Iris pigment epithelial cell (primary cell): Measurements from ENCODE around the gene RAB38.
A peak's percentile ranks its signal among the peaks of the same experiment; 100 is the strongest.

Experiments used
- DNase-seq: peaks from one replicate; pipeline ENCODE4 v3.0.0-alpha.2; 2011; ENCODE audit warnings: low read depth

The RAB38 gene

DNA sequence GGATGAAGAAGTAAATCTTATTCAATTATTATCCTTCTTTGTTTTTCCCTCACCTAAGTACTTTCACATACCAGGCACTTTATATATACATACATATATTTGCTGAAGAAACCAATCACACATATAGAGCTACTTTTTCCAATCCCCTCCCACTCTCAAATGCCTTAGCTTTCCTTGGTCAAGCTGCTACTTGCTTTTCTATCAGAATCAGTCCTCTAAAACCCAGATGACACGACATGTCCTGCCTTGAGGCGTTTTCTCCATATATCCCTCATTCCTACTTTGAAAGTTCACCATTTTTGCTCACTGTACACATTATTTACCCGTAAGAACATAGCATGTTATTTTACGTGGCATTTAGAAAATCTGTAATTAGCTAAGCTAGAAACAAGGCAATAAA, 5.4 kb downstream of the RAB38 start:
- no peak for DNase-seq

DNA sequence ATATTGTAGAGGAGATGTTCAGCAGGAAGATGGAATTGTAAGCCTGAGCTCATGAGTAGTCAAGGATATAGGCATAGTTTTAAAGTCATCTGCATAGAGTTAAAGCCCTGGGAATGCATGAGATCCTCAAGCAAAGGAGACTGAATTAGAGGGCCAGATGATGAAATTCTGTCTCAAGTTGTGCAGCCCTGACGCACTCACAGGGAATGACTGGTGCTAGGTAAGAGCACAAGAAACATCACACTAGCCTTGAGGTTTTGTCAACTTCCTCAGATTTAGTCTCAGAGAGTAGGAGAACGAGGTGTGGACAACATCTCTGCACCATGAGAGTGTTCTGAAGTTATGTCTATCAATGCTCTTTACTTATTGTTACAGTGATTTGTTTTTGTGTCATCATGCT, 5.8 kb downstream of the RAB38 start:
- DNase-seq = no peak

DNA sequence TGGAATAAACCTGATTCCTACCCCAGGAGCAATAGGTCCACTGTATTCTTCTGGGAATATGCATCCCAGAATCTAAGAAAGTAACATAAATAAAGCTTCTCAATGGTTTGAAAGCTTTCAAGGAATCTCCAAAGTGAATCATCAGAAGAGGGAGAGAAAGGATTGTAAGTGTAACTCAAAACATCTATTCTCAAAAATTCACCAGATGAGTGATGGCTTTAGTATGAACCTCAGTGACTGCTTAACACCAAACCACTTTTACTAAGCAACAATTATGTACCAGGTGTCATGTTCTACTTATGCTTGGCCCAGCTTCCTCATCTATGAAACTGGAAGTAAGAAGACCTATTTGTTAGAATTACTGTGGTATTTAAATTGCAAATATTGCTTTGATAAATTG, 7.4 kb downstream of the RAB38 start:
- DNase-seq = no peak

DNA sequence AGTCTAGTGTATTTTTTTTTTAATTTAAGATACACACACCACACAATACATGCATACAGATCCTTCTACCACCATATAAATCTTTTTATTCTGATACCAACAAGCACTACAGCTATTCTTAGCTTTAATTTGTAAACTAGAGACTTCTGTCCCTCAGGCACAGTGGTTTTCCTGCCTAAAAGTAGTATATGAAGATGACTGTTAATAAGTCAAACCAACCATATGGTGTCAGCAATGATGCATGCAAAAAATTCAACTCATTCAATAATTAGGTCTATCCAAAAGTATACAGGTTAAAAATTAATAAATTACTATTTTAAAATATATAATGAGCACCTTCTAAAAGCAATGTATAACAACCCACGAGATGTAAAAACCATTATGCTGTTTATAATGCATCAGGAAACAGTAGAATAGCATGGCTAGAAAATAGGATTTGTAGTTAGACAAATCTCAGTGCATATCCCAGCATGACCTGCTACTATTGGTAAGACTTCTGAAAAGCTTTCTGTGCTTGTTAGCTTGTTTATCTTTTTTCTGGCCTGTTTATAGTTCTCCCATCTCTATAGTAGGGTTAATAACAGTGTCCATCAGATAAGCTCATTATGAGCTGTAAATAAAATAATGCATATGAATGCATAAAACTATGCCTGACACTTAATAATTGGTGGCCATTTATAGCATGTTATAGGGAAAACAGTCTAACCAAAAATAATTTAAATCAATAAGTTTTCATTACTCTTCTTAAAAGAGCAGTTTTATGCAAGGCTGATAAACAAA, 10.2 kb downstream of the RAB38 start:
- DNase-seq = no peak

DNA sequence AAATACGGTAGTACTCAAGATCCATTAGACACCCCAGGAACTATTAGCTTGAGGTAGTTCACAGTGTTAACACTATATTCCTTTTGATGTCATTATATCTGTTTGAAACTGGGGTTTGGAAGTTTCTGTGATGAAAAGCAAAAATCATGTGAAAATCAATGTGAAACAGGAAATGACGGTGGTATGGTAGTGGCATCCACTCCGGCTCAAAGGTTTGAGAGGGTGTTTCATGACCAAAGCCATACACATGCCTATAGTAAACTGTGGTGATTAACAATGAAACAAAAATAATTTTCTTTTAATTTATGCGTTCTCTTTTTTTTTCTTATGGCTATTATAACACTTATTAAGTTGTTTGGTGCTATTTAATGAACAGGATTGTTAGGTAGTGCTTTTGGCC, 10.9 kb downstream of the RAB38 start:
- no peak for DNase-seq

DNA sequence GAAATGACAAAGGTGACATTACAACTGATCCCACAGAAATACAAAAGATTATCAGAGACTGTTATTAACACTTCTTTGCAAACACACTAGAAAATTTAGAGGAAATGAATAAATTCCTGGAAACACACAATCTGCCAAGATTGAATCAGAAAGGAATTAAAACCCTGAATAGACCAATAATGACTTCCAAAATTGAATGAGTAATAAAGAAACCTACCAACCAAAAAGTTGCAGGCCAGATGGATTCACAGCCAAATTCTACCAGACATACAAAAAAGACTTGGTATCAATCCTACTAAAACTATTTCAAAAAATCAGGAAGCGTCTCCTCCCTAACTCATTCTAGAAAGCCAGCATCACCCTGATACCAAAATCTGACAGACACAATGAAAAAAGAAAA, 17.2 kb downstream of the RAB38 start:
- no peak for DNase-seq

DNA sequence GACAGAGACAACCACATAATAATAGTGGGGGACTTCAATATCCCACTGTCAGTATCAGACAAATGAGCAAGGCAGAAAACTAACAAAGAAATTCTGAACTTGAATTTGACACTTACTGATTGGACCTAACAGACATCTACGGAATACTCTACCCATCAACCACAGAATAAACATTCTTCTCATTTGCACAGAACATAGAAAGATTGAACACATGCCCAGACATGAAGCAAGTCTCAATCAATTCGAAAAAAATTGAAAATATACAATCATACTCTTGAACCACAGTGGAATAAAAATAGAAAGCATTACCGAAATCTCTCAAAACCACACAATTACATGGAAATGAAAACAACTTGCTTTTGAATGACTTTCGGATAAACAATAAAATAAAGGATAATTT, 17.9 kb downstream of the RAB38 start:
- no peak for DNase-seq

DNA sequence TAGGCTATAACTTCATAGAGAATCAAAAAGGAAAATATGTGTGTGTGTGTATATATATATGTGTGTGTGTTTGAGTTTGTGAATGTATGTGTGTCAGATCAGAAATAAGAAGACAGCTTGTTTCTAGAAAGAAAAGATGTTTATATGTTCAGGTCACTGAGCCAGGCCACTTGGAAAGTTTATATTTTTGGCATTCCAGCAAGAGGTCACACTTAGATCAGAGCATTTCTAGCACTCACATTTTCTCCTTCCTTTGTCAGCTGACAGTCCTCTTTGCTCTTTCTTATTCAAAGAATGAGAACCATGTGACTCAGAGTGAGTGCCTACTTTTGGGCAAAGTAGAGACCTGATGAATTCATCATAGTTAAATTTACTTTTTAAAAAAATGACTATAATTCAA, 22.9 kb downstream of the RAB38 start:
- DNase-seq = peak; percentile 5

DNA sequence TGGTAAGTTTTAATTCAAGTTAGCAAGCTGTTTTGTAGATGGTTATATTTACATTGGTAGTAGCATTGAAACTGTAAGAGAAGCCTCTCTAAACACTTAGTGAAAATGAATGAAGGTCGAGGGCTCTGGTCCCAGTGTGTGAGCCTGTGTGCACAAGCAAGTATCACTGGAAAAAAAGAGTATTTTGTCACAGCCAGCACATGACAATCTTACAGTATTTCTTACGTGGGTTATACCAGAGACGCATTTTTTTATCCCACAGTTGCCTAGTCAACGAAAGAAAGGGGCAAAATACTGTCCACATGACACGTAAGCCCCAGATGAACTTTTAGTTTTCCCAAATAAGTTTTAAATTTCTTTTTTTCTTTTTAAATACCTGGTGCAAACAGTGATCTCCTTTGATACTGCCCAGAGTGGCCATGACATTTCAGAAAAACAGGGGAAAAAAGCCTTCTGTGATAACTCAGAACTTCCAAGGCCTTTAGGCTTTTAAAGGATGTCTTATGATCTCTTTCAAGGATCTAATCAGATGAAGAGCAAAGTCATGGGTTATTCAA, 23.5 kb downstream of the RAB38 start:
- no peak for DNase-seq

DNA sequence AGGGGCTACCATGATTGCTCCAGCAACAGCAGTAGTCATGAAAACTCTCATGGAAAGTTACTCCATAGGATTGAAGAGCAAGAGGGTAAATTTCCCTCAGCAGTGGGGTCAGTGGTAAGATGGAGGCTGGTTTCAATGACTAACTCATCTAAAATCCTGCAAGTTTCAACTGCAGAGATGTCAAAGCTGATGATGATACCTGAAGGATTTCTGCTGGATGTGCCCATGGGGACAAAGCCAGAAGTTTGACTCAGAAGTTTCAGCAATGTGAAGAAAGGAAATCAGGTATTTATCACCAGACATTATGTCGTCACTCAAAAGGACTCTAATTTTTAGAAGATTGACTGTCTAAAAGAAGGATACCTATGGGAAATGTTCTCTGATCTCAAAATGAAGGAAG, 29.1 kb downstream of the RAB38 start:
- DNase-seq = no peak

DNA sequence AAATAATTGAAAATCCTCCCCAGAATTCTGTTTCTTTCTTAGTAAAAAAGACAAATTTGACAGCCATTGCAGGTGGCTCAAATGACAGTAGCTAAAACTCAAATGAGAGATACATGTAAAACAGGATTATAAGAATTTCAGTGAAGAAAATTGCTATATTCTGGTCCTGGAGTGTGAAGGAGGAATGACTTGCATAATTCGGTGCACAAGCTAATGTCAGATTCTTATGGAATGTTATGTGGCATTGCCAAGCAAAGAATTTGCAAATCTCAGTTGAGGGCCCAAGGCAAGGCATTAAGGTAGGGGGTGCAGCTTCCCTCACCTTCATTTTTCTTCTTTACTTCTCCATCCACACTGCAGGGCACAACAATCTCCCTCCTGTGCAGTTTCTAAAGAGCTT, 35.4 kb downstream of the RAB38 start:
- DNase-seq = no peak

DNA sequence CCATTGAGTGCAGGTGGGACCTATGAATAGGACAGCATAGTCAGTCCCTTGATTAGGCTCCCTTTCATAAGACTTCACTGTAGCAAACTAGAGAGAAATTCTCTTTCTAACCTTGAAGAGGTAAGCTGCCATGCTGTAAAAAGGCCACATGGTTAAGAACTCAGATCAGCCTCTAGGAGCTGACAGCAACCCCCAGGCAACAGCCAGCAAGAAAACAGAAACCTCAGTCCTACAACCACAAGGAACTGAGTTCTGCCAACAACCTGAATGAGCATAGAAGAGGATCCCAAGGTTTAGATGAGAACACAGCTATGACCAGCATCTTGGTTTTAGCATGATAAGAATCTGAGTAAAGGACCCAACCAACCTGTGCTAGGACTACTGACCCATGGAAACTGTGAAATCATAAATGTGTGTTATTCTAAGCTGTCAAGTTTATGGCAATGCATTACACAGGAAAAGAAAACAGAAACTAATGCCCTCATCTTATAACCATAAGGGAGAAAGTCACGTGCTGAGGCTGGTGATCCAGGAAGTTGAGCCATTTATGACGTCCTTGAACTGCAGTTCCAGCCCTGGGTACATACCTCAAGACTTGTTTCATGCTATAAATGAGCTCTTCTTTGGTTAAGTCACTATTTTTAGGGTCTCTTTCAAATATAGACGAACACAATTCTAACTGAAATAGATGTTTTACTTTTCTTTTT, 43.3 kb downstream of the RAB38 start:
- peak; percentile 2 for DNase-seq

DNA sequence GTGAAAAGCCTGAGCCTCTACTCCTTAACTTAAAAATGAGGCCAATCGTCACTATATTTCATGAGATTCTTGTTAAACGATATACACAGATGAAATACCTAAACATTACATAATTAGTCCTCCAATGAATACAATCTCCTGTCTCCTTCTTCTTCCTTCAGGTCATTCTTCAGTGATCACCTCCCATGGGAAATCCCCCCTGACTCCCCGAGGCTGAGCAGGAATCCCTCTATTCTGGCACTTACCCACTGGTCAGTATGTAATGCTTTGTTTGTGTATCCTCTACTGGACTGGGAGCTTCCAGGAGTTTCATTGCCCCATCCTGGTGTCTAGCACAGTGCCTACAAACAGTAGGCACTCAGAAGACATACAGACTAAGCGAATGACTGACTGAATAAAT, 52.3 kb downstream of the RAB38 start:
- DNase-seq = no peak

DNA sequence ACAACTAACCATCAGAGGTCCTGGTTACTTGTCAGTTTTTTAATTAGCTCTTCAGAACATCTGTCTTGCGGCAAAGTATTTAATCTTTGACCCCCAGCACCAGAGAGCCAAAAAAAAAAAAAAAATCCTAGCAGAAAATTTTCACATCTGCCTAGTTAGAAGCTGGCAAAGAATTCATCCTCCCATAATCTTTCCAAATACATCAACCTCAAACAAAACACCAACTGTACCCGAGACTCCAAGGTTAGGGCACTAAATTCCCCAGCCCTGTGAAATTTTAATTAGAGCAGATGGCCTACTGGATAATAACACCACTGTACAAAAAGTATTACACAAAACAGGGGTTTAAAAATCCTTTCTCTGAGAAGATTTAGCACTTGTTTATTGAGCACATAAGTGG, 55.7 kb downstream of the RAB38 start:
- no peak for DNase-seq

DNA sequence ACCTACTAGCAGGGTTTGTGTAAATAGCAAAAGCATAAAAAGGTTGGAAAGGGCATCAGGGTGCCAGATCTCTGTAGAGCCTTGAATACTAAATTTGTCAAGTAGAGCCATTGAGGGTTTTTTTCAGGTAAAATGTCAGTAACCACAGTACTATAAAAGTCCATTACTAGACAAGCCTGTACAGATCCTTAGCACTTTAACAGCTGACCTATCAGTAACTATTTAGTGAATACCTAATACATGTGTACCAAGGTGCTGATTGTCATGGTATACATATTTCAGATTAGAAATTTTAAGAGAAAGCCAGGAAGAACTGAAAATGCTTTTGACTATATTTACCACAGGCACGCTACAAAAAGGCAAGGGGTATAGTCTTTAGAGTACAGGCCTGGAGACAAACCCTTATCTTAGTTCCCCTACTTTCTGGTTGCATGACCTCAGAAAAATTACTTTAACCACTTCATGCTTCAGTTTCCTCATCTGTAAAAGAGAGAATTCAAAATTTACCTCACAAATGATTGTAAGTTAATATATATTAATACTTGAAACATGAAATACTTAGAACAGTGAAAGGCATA, 57.9 kb downstream of the RAB38 start:
- DNase-seq = no peak

DNA sequence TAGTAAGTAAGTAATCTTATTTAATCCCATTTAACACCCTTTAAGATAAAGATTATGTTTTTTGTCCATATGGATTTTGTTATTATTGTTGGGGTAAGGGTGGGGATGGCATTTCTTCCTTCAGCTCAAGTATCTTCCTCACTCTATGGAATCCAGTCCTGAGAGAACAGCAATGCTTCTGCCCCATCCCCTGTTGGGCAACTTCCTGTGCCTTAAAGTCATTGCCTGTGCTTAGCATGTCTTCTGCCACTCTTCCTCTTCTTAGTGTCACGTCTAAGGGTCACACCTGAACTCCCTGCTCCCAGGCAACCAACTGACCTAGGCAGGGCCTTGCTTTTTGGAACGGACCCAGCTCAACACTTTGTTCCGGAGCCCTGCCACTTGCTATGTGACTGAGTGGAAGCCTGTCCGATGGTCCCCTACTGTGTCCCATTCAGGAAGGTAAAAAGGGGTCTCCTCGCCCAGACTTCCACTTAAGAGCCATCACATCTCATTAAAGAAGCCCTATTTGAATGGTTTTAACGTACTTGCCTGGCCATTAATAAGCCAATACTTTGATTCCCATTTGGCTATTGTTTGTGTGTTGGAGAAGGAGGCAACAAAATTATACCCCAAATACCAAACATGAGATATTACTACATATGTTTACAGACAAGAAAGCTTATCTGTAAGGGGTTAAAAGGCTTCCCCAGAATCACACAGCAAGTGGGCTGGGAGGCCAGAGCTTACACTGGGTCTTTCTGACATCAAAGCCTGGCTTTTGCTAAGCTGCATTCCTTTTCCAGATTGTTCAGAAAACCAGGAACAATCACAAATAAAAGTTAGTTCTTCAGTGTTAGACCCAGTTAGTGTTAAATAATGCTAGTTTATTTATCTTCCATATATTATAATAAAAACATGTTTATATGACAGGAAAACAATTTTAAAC, 59.2 kb downstream of the RAB38 start:
- DNase-seq = no peak

DNA sequence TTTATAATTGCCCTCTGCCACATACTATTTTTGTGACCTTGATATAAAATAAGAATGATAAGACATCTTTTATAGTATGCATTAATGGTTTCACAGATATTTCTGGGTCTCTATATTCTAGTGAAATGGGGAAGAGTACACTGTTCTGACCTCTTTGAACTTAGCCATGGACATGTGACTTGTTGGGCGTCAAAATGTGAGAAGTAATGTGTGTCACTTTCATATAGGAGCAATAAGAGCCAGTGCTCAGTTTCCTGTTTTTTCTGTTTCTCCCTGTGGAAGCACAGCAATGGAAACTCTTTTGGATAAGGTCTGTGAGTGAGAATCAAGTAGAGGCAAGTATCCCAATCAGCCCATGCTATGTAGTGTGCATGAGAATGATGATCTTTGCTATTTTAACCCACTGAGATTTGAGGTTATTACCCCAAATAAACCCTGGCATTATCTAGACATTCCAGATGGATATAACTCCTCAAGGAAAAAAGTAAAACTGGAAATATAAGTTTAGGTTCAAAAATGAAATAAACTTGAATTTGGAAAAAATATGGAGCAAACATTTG, 60.7 kb downstream of the RAB38 start:
- no peak for DNase-seq

DNA sequence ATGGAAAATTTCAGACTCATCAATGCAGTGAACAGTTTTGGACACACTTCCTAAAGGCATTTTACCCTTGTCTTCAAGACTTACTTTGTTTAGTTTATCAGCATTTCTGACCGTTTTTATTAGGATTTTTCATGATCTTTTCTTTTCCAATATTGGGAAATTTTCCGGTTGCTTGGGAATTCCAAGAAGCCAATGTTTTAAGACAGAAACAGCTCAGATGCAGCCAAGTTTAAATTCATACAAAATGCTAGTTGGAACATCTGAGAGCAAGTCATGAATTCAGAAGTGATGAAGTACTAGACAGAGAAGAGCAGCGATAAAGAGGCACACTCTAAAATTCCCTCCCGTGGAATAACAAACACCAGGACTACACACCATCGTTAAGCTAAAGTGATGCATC, 68.6 kb downstream of the RAB38 start:
- DNase-seq = no peak

DNA sequence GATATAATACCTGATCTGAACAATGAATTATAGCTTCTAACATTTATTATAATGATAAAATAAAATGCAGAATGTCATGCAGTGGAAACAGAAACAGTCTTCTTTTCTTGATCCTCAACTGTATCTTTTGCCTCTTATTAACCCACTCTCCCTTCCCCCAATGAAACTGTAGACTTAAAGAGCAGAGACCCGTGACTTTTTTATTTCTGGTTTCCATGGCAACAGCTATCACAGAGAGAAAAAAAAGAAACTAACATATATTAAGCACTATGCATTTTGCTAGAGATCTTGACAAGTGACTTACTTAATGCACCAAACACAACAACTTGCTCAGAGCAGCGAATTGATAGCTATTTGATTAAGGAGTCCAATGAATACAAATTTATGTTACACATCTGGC, 69.3 kb downstream of the RAB38 start:
- no peak for DNase-seq

DNA sequence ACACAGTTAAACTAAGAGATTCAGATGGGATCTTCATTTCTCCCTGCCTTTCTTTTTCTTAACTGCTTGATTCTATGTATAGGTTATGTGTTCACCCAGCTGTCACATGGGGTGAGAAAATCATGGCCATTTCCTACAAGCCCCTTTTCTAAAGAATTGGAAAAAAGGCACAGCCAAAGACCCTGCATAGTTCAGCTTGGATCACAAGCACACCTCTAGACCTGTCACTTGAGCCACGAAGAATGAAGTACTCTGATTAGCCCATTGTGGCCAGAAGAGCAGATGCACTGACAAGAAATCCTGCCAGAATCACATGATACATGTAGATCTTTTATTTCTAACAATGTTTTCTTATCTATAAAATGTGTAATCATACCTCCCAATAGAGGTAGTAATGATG, 69.7 kb downstream of the RAB38 start:
- no peak for DNase-seq

DNA sequence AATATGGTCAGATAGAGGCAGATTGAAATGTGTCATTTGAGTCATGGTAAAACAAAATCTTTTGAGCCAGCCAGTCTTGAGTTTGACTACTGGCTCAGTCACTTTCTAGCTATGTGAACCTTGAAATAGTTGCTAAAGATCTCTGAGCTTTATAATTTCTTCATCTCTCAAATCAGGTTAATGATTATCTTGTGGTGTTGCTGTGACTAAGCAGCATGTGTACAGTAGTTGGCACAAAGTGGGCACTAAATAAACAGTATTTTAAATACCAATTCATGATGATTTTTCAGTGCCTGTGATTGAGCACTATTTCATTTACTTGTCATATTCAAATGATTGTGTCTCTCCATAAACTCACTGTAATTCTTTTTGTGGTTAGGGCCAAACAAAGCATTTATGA, 70.8 kb downstream of the RAB38 start:
- no peak for DNase-seq
